Small intestine (tissue), 7 donors: ENCODE results near the gene PDE4A. TPM values are rescaled to one million over a fixed set of nuclear protein-coding genes. Genes with fewer than 3 reads are reported as not detected.
"Not testable (repeated sequence)": the region's sequence is repeated elsewhere in the genome, so short reads cannot be mapped to it uniquely, and the experiment has no call there.

ENCODE experiments used
- DNase-seq, 2 donors: peaks; one replicate each; pipeline versions ENCODE4 v3.0.0 to v3.0.0-alpha.2; 2013
- FAIRE-seq: peaks from 2 replicates; lab custom pipeline; 2012; peaks lifted over from hg19 to GRCh38; lab: Jason Lieb, UNC
- H3K27ac ChIP-seq, 3 donors: one replicate each; pipeline ENCODE4 v1.5.1; 2013; ENCODE audit warnings: low read length in 2 of 3, mild to moderate bottlenecking in 2 of 3, control low read depth in 1 of 3, inconsistent platforms in 1 of 3, low read depth in 1 of 3, moderate library complexity in 1 of 3
- H3K27me3 ChIP-seq, 3 donors: one replicate each; pipeline ENCODE4 v1.6.1; 2013; ENCODE audit warnings: low read length in 3 of 3, inconsistent platforms in 1 of 3; ENCODE audit not compliant: control insufficient read depth in 3 of 3, insufficient read depth in 3 of 3
- H3K36me3 ChIP-seq, 3 donors: one replicate each; pipeline ENCODE4 v1.6.1; 2013; ENCODE audit warnings: low read length in 3 of 3, inconsistent platforms in 1 of 3, low read depth in 1 of 3, mild to moderate bottlenecking in 1 of 3, moderate library complexity in 1 of 3; ENCODE audit not compliant: control insufficient read depth in 3 of 3, insufficient read depth in 2 of 3
- H3K4me1 ChIP-seq, 3 donors: one replicate each; pipeline ENCODE4 v1.6.1; 2013; ENCODE audit warnings: low read length in 2 of 3, inconsistent platforms in 1 of 3, low read depth in 1 of 3, mild to moderate bottlenecking in 1 of 3, moderate library complexity in 1 of 3; ENCODE audit not compliant: control insufficient read depth in 3 of 3, insufficient read depth in 2 of 3
- H3K4me3 ChIP-seq, 3 donors: one replicate each; pipeline ENCODE4 v1.5.1; 2013; ENCODE audit warnings: low read length in 3 of 3, control low read depth in 1 of 3, inconsistent platforms in 1 of 3, low read depth in 1 of 3, mild to moderate bottlenecking in 1 of 3, moderate library complexity in 1 of 3
- H3K9me3 ChIP-seq, 2 donors: one replicate each; pipeline ENCODE4 v1.6.1; 2013; ENCODE audit warnings: low read depth in 1 of 2, low read length in 1 of 2; ENCODE audit not compliant: control insufficient read depth in 2 of 2, insufficient read depth in 1 of 2
- WGBS, 3 donors: extraction: QIAGEN DNeasy Blood & Tissue Kit; methylation state at CpG; one replicate each; pipeline ENCODE4 v1.1.7; 2013; 5-methylcytosine and 5-hydroxymethylcytosine counted together
- polyA plus RNA-seq, 4 donors: library from polyadenylated mRNA; stranded (reverse) in 3 of 4; unstranded in 1 of 4; fragments of 200-250 nt in 3 of 4; fragments of 120-200 nt in 1 of 4; gene quantifications; one replicate each; pipeline versions ENCODE4 v1.2.1 to v1.2.3, GENCODE V29; 2013
- donor health status: healthy with polysubstance abuse.
- donor health status: control.
- donor health status: control.
- donor health status: Bipolar disorder and iron deficiency.
- donor health status: healthy.

PDE4A gene
- polyA plus RNA-seq, 4 donors: 0.67 to 3.5 (median 2.0) TPM

- H3K4me1 ChIP-seq, H3K27me3 ChIP-seq, H3K4me3 ChIP-seq, H3K36me3 ChIP-seq, DNase-seq, H3K9me3 ChIP-seq, FAIRE-seq, H3K27ac ChIP-seq: not testable (repeated sequence)
- WGBS, 3 donors: 86 to 89% (median 87%) methylated on average over 8 of the region's 8 CpGs
These were observed 37.2 kb upstream of the PDE4A start for GRCh38 chr19:10383223-10383499.

GRCh38 chr19:10384580-10384979 lies 35.8 kb upstream of the PDE4A start:
- WGBS, 3 donors: 78 to 83% (median 83%) methylated on average over 9 of the region's 9 CpGs
- DNase-seq (no peak), FAIRE-seq (no peak)

GRCh38 chr19:10388957-10389356 lies 31.4 kb upstream of the PDE4A start:
- no peak overlapping the region for H3K27ac ChIP-seq
- H3K9me3 ChIP-seq: no peaks in the 10 kb centered on the region
- no peak overlapping the region for H3K4me3 ChIP-seq
- no peaks in the 10 kb centered on the region for H3K4me1 ChIP-seq
- H3K27me3 ChIP-seq: no peaks in the 10 kb centered on the region
- FAIRE-seq: no peak
- peaks cover 15 to 40% (median 16%) of the 10 kb centered on the region in 3 donors for H3K36me3 ChIP-seq
- 0% methylated on average over 3 of the region's 3 CpGs for WGBS, 3 donors
- DNase-seq: peak; percentile 86 to 91

More at GRCh38 chr19:10384580-10384979, 35.8 kb upstream of the PDE4A start:
- H3K4me1 ChIP-seq: peaks cover 0 to 5% (median under 1%) of the 10 kb centered on the region in 3 donors
- no peaks in the 10 kb centered on the region for H3K27me3 ChIP-seq
- no peaks in the 10 kb centered on the region for H3K9me3 ChIP-seq
- no peak overlapping the region for H3K4me3 ChIP-seq
- H3K36me3 ChIP-seq: no peaks in the 10 kb centered on the region
- no peak overlapping the region for H3K27ac ChIP-seq

GRCh38 chr19:10389863-10390262 lies 30.5 kb upstream of the PDE4A start:
- FAIRE-seq: no peak
- H3K4me1 ChIP-seq: no peaks in the 10 kb centered on the region
- WGBS, 3 donors: 47 to 58% (median 52%) methylated on average over 12 of the region's 12 CpGs
- DNase-seq: no peak
- no peaks in the 10 kb centered on the region for H3K27me3 ChIP-seq
- no peaks in the 10 kb centered on the region for H3K9me3 ChIP-seq
- H3K36me3 ChIP-seq: peaks cover 16 to 49% (median 17%) of the 10 kb centered on the region in 3 donors
- no peak overlapping the region for H3K27ac ChIP-seq
- no peak overlapping the region for H3K4me3 ChIP-seq

GRCh38 chr19:10390652-10391286 lies 29.6 kb upstream of the PDE4A start:
- no peak for FAIRE-seq
- Histone ChIP-seq H3K4me1 (no peaks in the 10 kb centered on the region), H3K9me3 (no peaks in the 10 kb centered on the region), H3K27ac (no peak overlapping the region), H3K27me3 (no peaks in the 10 kb centered on the region), H3K4me3 (no peak overlapping the region), H3K36me3 (peaks cover 20 to 58% (median 21%) of the 10 kb centered on the region in 3 donors)
- WGBS, 3 donors: 58 to 61% (median 58%) methylated on average over 9 of the region's 9 CpGs
- peak; percentile 69 to 79 for DNase-seq

- H3K27me3 ChIP-seq: no peaks in the 10 kb centered on the region
- H3K4me3 ChIP-seq: no peak overlapping the region
- no peak for FAIRE-seq
- no peak overlapping the region for H3K27ac ChIP-seq
- peaks cover 20 to 72% (median 21%) of the 10 kb centered on the region in 3 donors for H3K36me3 ChIP-seq
- H3K4me1 ChIP-seq: no peaks in the 10 kb centered on the region
- no peak for DNase-seq
- 83 to 92% (median 83%) methylated on average over 6 of the region's 6 CpGs for WGBS, 3 donors
- no peaks in the 10 kb centered on the region for H3K9me3 ChIP-seq
These were observed 28.2 kb upstream of the PDE4A start for GRCh38 chr19:10392120-10392519.

GRCh38 chr19:10393137-10393536 lies 27.2 kb upstream of the PDE4A start:
- Histone ChIP-seq H3K9me3 (no peaks in the 10 kb centered on the region), H3K4me1 (no peaks in the 10 kb centered on the region), H3K27me3 (no peaks in the 10 kb centered on the region), H3K4me3 (no peak overlapping the region), H3K36me3 (peaks cover 20 to 80% (median 21%) of the 10 kb centered on the region in 3 donors), H3K27ac (no peak overlapping the region)
- FAIRE-seq: no peak
- DNase-seq: no peak
- WGBS, 3 donors: 94 to 97% (median 95%) methylated on average over 21 to 24 of the region's 24 CpGs

- H3K4me1 ChIP-seq: no peaks in the 10 kb centered on the region
- WGBS, 3 donors: 87 to 95% (median 93%) methylated on average over 12 of the region's 12 CpGs
- FAIRE-seq: no peak
- peaks cover 20 to 93% (median 22%) of the 10 kb centered on the region in 3 donors for H3K36me3 ChIP-seq
- DNase-seq: no peak
- no peaks in the 10 kb centered on the region for H3K9me3 ChIP-seq
- H3K4me3 ChIP-seq: no peak overlapping the region
- no peak overlapping the region for H3K27ac ChIP-seq
- H3K27me3 ChIP-seq: no peaks in the 10 kb centered on the region
These were observed 25.3 kb upstream of the PDE4A start for GRCh38 chr19:10395003-10395402.

- FAIRE-seq: no peak
- DNase-seq: no peak
- Histone ChIP-seq H3K27ac (no peak overlapping the region), H3K4me1 (no peaks in the 10 kb centered on the region), H3K36me3 (peaks cover 20 to 93% (median 22%) of the 10 kb centered on the region in 3 donors), H3K9me3 (no peaks in the 10 kb centered on the region), H3K4me3 (no peak overlapping the region), H3K27me3 (no peaks in the 10 kb centered on the region)
- WGBS, 3 donors: 92 to 96% (median 93%) methylated on average over 16 to 26 of the region's 26 CpGs
These were observed 24.9 kb upstream of the PDE4A start for GRCh38 chr19:10395436-10395835.
